ENCODE measurements around the gene REXO5.

- TF ChIP-seq CTCF (conservative IDR thresholded peaks at IDR 0.05 in 1 of 2, IDR thresholded peaks at IDR 0.05 in 1 of 2; ENCODE audit: extremely low read depth in 1 of 2, insufficient read depth in 1 of 2, low read depth in 1 of 2, low read length in 2 of 2) (no peak), EZH2 (IDR thresholded peaks at IDR 0.05; ENCODE audit: borderline replicate concordance, low read length) (no peak)
Observed at GRCh38 chr16:20818929-20819585, 12.7 kb downstream of the REXO5 start.

Data from mammary epithelial cell (primary cell).